ENCODE data around the gene TRIM14.

DNA sequence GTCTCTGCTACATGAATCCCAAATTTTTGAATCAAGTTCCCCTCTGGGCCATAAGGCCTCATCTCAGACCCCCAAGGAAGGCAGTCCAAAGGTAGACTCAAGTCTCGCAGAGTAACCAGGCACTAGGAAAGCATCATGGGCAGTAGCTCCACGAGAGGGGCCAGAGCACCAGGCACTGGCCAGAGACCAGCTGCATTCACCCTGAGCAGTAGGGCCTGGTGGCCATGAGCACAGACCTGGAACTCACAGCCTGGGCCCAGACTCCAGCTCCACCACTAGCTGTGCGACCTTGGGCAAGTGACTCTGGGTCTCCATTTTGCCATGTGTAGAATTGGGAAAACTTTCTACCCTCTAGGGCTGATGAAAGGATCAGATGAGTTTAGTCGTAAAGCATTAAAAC, 34.0 kb downstream of the TRIM14 start:
- TF ChIP-seq EZH2 (IDR thresholded peaks at IDR 0.05) (no peak), POLR2AphosphoS5 (IDR thresholded peaks at IDR 0.05; ENCODE audit: borderline replicate concordance, low read depth, low read length) (no peak)
